GM23338 (cell line): ENCODE data around the gene RPL27A.

Experiments used
- CREB1 ChIP-seq: fragments of 250-450 bp; sonication (Bioruptor Pico); IDR thresholded peaks from 2 replicates; pipeline ENCODE4 v1.5.0; 2020; ENCODE audit warnings: low read depth, mild to moderate bottlenecking, moderate library complexity
- CTCF ChIP-seq, 2 experiments: fragments of 200-600 bp in 1 of 2; sonication (generic) in 1 of 2; conservative IDR thresholded peaks; 2 replicates each; pipeline versions ENCODE4 v1.5.1 to v1.6.1; 2016 to 2017; ENCODE audit warnings: antibody characterized with exemption in 2 of 2, low read depth in 2 of 2, mild to moderate bottlenecking in 2 of 2, moderate library complexity in 1 of 2
- EZH2 ChIP-seq: fragments of 200-600 bp; sonication (generic); IDR thresholded peaks from one replicate; pipeline ENCODE4 v1.8.0; 2017; ENCODE audit warnings: antibody characterized with exemption, mild to moderate bottlenecking, low read depth; ENCODE audit not compliant: unreplicated experiment
- EZH2phosphoT487 ChIP-seq: fragments of 200-600 bp; sonication (generic); IDR thresholded peaks from one replicate; pipeline ENCODE4 v1.8.1; 2018; ENCODE audit warnings: antibody characterized with exemption; ENCODE audit not compliant: unreplicated experiment
- JUNB ChIP-seq: IDR thresholded peaks from one replicate; pipeline ENCODE4 v1.6.1; 2016; ENCODE audit warnings: antibody characterized with exemption; ENCODE audit not compliant: unreplicated experiment
- NANOG ChIP-seq: IDR thresholded peaks from 2 replicates; pipeline ENCODE4 v1.6.1; 2016; ENCODE audit warnings: antibody characterized with exemption, borderline replicate concordance
- POLR2AphosphoS5 ChIP-seq: IDR thresholded peaks from 2 replicates; pipeline ENCODE4 v1.6.1; 2016; ENCODE audit warnings: antibody characterized with exemption, low read depth
- STAT1 ChIP-seq: IDR thresholded peaks from one replicate; pipeline ENCODE4 v1.6.1; 2016; ENCODE audit warnings: antibody characterized with exemption; ENCODE audit not compliant: unreplicated experiment
- ZNF114 ChIP-seq: fragments of 250-450 bp; sonication (Bioruptor Pico); IDR thresholded peaks from 2 replicates; pipeline ENCODE4 v1.5.0; 2020; ENCODE audit warnings: mild to moderate bottlenecking, moderate library complexity
- ZNF462 ChIP-seq: fragments of 250-450 bp; sonication (Bioruptor Pico); IDR thresholded peaks from 2 replicates; pipeline ENCODE4 v1.5.0; 2020; ENCODE audit warnings: mild to moderate bottlenecking, moderate library complexity
- TF ChIP-seq, protein P1 (sequence below): IDR thresholded peaks from one replicate; pipeline ENCODE4 v1.6.1; 2018; ENCODE audit warnings: antibody characterized with exemption; ENCODE audit not compliant: unreplicated experiment
- TF ChIP-seq, protein P2 (sequence below): IDR thresholded peaks from 2 replicates; pipeline ENCODE4 v1.6.1; 2016; ENCODE audit warnings: antibody characterized with exemption

DNA sequence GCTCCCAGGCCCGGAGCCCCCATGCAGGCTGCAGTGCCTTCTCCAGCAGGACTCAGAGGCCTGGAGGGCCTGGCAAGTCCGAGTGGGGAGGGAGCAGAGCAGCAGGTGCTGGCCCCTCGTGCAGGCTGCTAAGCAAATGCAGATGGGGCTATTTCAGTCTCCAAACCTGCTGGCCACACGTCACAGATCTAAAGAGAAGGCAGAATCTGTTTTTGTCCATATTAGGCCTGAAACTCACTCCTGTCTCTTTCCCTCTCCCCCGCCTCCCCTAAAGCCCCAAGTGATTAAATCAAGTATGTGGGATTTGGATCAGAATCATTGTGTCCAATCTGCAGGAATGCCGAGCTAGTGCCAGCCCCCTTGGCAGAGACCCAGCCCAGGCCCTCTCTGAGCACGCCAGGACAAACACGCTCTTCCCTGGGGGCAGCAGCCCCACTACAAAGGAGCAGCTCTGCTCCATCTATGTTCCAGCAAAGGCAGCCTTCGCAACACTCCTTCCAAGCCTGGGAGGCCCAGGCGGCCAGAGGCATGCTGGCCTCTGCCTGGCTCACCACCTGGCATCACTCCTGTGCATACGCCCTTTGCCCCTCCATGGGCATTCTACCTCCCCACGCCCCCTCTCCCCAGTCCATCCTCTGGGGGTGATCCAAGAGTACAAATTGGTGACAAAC lies 26.5 kb downstream of the RPL27A start:
- TF ChIP-seq POLR2AphosphoS5 = no peak
- TF ChIP-seq CTCF (conservative IDR thresholded peaks at IDR 0.05; ENCODE audit: low read depth in 2 of 2) = no peak
- no peak for TF ChIP-seq EZH2
- TF ChIP-seq NANOG = no peak
- no peak for TF ChIP-seq JUNB
- TF ChIP-seq EZH2phosphoT487 = no peak
- no peak for TF ChIP-seq ZNF462
- TF ChIP-seq, protein P1, sequence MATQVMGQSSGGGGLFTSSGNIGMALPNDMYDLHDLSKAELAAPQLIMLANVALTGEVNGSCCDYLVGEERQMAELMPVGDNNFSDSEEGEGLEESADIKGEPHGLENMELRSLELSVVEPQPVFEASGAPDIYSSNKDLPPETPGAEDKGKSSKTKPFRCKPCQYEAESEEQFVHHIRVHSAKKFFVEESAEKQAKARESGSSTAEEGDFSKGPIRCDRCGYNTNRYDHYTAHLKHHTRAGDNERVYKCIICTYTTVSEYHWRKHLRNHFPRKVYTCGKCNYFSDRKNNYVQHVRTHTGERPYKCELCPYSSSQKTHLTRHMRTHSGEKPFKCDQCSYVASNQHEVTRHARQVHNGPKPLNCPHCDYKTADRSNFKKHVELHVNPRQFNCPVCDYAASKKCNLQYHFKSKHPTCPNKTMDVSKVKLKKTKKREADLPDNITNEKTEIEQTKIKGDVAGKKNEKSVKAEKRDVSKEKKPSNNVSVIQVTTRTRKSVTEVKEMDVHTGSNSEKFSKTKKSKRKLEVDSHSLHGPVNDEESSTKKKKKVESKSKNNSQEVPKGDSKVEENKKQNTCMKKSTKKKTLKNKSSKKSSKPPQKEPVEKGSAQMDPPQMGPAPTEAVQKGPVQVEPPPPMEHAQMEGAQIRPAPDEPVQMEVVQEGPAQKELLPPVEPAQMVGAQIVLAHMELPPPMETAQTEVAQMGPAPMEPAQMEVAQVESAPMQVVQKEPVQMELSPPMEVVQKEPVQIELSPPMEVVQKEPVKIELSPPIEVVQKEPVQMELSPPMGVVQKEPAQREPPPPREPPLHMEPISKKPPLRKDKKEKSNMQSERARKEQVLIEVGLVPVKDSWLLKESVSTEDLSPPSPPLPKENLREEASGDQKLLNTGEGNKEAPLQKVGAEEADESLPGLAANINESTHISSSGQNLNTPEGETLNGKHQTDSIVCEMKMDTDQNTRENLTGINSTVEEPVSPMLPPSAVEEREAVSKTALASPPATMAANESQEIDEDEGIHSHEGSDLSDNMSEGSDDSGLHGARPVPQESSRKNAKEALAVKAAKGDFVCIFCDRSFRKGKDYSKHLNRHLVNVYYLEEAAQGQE = no peak
- TF ChIP-seq, protein P2, sequence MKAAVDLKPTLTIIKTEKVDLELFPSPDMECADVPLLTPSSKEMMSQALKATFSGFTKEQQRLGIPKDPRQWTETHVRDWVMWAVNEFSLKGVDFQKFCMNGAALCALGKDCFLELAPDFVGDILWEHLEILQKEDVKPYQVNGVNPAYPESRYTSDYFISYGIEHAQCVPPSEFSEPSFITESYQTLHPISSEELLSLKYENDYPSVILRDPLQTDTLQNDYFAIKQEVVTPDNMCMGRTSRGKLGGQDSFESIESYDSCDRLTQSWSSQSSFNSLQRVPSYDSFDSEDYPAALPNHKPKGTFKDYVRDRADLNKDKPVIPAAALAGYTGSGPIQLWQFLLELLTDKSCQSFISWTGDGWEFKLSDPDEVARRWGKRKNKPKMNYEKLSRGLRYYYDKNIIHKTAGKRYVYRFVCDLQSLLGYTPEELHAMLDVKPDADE = no peak
- TF ChIP-seq CREB1 = peak; percentile 73
- no peak for TF ChIP-seq ZNF114 (CRISPR knock-in tag)
- no peak for TF ChIP-seq STAT1
